Pancreas (tissue), 10 donors: ENCODE data around the gene PROX2. TPM values are rescaled to one million over a fixed set of nuclear protein-coding genes. Genes with fewer than 3 reads are reported as not detected.

Experiments
- ATAC-seq, 4 donors: fragments of 200-7000 bp; cut with Tn5 transposase; one replicate each; pipeline versions ENCODE4 v1.8.0 to v1.9.1; 2020; ENCODE audit warnings: mild to moderate bottlenecking in 4 of 4, moderate library complexity in 4 of 4
- DNase-seq, 6 donors: peaks; one replicate each; pipeline ENCODE4 v3.0.0-alpha.2; 2020
- FAIRE-seq: peaks from 2 replicates; lab custom pipeline; 2012; peaks lifted over from hg19 to GRCh38; lab: Jason Lieb, UNC
- H3K27ac ChIP-seq, 4 donors: fragments of 200-600 bp; sonication (generic); 1 replicate in 3 of 4; 2 replicates in 1 of 4; pipeline versions ENCODE4 v1.5.0 to v1.8.0; 2020
- H3K27me3 ChIP-seq, 4 donors: fragments of 200-600 bp; one replicate each; pipeline ENCODE4 v1.8.0; 2021
- H3K36me3 ChIP-seq, 3 donors: fragments of 200-600 bp; sonication (generic) in 1 of 3; one replicate each; pipeline versions ENCODE4 v1.5.0 to v1.8.0; 2020 to 2021
- H3K4me1 ChIP-seq, 3 donors: fragments of 200-600 bp; one replicate each; pipeline ENCODE4 v1.8.0; 2021
- H3K4me3 ChIP-seq, 4 donors: fragments of 200-600 bp; sonication (generic) in 2 of 4; one replicate each; pipeline versions ENCODE4 v1.5.0 to v1.8.0; 2020 to 2021
- H3K9me3 ChIP-seq, 4 donors: fragments of 200-600 bp; one replicate each; pipeline ENCODE4 v1.8.0; 2021
- WGBS, 2 donors: extraction: QIAGEN DNeasy Blood & Tissue Kit; methylation state at CpG; one replicate each; pipeline ENCODE4 v1.1.7; 2013; 5-methylcytosine and 5-hydroxymethylcytosine counted together
- intact Hi-C, 3 donors: fragments of 100-400 bp; cut with DNase I; formaldehyde crosslinking; loops; one replicate each; pipeline versions ENCODE4 v1.11.1 to v1.14.2; 2022
- polyA plus RNA-seq, 2 donors: library from polyadenylated mRNA; stranded (reverse); fragments of 200-250 nt; gene quantifications; one replicate each; pipeline ENCODE4 v1.2.3, GENCODE V29; 2013
- total RNA-seq, 6 donors: library from RNA; stranded (reverse); fragmentation: NEBNext Ultra II Directional in 4 of 6; extraction: Animal tissue kit (Norgen Biotek cat#: 25700) in 4 of 6; gene quantifications; one replicate each; pipeline versions ENCODE4 v1.2.1 to v1.2.4, GENCODE V29; 2021 to 2023
- TF ChIP-seq, protein P1 (sequence below), 4 donors: fragments of 200-600 bp; sonication (generic) in 3 of 4; IDR thresholded peaks; one replicate each; pipeline versions ENCODE4 v1.5.0 to v1.8.0; 2021; ENCODE audit warnings: antibody characterized with exemption in 4 of 4
- donor health status: healthy with polysubstance abuse.
- donor health status: DM: no; HTN: no; CAD: no; lungs with moderate emphysema.
- donor health status: DM: no; HTN: no; CAD: no.
- donor health status: control.
- donor health status: control.
- donor health status: Bipolar disorder and iron deficiency.
- donor health status: DM: yes; HTN: yes; CAD: no.
- donor health status: DM: no; HTN: no; CAD: no.
- donor health status: DM: no; HTN: no; CAD: no.
- donor health status: DM: yes; HTN: yes; CAD: no.

Gene PROX2
- total and polyA plus RNA-seq, 8 donors = not detected

- DNase-seq (no peak), ATAC-seq (no peak), FAIRE-seq (no peak)
- TF ChIP-seq, protein P1, sequence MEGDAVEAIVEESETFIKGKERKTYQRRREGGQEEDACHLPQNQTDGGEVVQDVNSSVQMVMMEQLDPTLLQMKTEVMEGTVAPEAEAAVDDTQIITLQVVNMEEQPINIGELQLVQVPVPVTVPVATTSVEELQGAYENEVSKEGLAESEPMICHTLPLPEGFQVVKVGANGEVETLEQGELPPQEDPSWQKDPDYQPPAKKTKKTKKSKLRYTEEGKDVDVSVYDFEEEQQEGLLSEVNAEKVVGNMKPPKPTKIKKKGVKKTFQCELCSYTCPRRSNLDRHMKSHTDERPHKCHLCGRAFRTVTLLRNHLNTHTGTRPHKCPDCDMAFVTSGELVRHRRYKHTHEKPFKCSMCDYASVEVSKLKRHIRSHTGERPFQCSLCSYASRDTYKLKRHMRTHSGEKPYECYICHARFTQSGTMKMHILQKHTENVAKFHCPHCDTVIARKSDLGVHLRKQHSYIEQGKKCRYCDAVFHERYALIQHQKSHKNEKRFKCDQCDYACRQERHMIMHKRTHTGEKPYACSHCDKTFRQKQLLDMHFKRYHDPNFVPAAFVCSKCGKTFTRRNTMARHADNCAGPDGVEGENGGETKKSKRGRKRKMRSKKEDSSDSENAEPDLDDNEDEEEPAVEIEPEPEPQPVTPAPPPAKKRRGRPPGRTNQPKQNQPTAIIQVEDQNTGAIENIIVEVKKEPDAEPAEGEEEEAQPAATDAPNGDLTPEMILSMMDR (IDR thresholded peaks at IDR 0.05) = no peak
- intact Hi-C loops = loop anchor here in 2 of 3 donors (10.0 kb wide), 1 partner anchor 171 kb away; no protein-coding TSS in a partner anchor
- Histone ChIP-seq H3K36me3 (no peaks in the 10 kb centered on the region), H3K4me3 (no peak overlapping the region), H3K27ac (no peak overlapping the region), H3K4me1 (peaks cover 0 to 3% (median 0%) of the 10 kb centered on the region in 3 donors), H3K27me3 (no peaks in the 10 kb centered on the region), H3K9me3 (no peaks in the 10 kb centered on the region)
- 73 to 75% methylated on average over 5 of the region's 5 CpGs for WGBS, 2 donors
Observed at GRCh38 chr14:74913393-74913910, 37.5 kb upstream of the PROX2 start.

GRCh38 chr14:74912801-74913200, 36.9 kb upstream of the PROX2 start:
- no peaks in the 10 kb centered on the region for H3K27me3 ChIP-seq
- intact Hi-C loops = loop anchor here in 2 of 3 donors (10.0 kb wide), 1 partner anchor 172 kb away; no protein-coding TSS in a partner anchor
- ATAC-seq (no peak), FAIRE-seq (no peak), DNase-seq (peak in 1 of 6 donors; percentile 50)
- 86 to 96% methylated on average over 10 of the region's 10 CpGs for WGBS, 2 donors
- H3K4me3 ChIP-seq = no peak overlapping the region
- no peak overlapping the region for H3K27ac ChIP-seq
- peaks cover 0 to 3% (median 0%) of the 10 kb centered on the region in 3 donors for H3K4me1 ChIP-seq
- no peaks in the 10 kb centered on the region for H3K36me3 ChIP-seq
- TF ChIP-seq, protein P1 (IDR thresholded peaks at IDR 0.05) = no peak
- H3K9me3 ChIP-seq = no peaks in the 10 kb centered on the region

DNA sequence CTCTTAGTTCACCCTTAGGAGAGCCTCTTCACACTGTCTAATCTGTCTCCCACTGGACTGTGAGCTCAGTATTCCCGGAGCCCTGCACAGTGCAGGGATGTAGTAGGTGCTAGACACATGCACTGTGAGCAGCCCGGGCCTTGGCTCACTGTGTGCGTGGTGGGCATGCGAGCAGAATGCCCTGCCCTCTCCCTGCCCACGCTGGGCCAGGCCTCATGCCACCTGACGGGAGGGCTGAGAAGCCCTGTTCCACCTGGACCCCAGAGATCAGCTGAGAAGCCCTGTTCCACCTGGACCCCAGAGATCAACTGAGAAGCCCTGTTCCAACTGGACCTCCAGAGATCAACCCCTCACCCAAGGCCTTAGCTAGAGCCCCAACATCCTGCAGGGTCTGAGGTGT, 36.2 kb upstream of the PROX2 start:
- FAIRE-seq = no peak
- 86 to 92% methylated on average over 6 of the region's 6 CpGs for WGBS, 2 donors
- intact Hi-C loops = loop anchor here in 2 of 3 donors (10.0 kb wide), 1 partner anchor 173 kb away; no protein-coding TSS in a partner anchor
- no peak for DNase-seq
- Histone ChIP-seq H3K27ac (no peak overlapping the region), H3K36me3 (no peaks in the 10 kb centered on the region), H3K4me1 (peaks cover 0 to 3% (median 0%) of the 10 kb centered on the region in 3 donors), H3K4me3 (no peak overlapping the region), H3K9me3 (no peaks in the 10 kb centered on the region), H3K27me3 (no peaks in the 10 kb centered on the region)
- ATAC-seq = no peak
- TF ChIP-seq, protein P1 (IDR thresholded peaks at IDR 0.05) = no peak

DNA sequence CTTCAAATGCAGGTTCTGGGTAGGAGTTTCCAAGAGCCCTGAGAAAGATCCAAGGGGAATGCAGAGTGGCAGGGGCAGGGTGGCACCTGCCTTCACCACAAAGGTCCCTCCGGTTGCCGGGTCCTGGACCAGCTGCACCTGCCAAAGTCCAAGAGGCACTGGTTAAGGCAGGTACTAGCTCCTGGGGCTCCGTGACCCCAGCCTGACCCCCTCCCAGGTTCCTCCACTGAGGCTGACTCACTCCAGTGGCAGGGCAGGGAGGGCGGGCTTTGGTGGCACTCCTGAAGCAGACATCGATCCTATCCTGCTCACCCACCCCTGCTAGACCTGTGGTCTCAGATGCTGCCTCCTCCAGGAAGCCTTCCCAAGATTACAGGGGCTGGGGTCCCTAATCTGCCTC, 35.8 kb upstream of the PROX2 start:
- 82 to 87% methylated on average over 5 of the region's 5 CpGs for WGBS, 2 donors
- no peak for FAIRE-seq
- intact Hi-C loops = loop anchor here in 2 of 3 donors (10.0 kb wide), 1 partner anchor 173 kb away; no protein-coding TSS in a partner anchor

More for the DNA sequence above, 35.8 kb upstream of the PROX2 start:
- Histone ChIP-seq H3K27me3 (no peaks in the 10 kb centered on the region), H3K9me3 (no peaks in the 10 kb centered on the region), H3K4me1 (peaks cover 0 to 3% (median 0%) of the 10 kb centered on the region in 3 donors), H3K27ac (no peak overlapping the region), H3K4me3 (no peak overlapping the region), H3K36me3 (no peaks in the 10 kb centered on the region)
- ATAC-seq (no peak), DNase-seq (no peak)
- TF ChIP-seq, protein P1 (IDR thresholded peaks at IDR 0.05) = no peak
